Activated T-helper 1 cell treated with anti-CD3 and anti-CD28 coated beads, Interleukin-12 subunit alpha, Interleukin-12 subunit beta, Interleukin-2, Interleukin-4 antibody, amounts not matched to agents 30 ng/mL and 10 ng/mL and 1 ng/mL, durations not matched to agents 14 hours and 24 hours and 36 hours (primary cell): ENCODE data around the gene EIF3J. TPM values are rescaled to one million over a fixed set of nuclear protein-coding genes. Genes with fewer than 3 reads are reported as not detected.
A peak's percentile ranks its signal among the peaks of the same experiment; 100 is the strongest.

Experiments used
- DNase-seq: peaks from one replicate; pipeline ENCODE4 v3.0.0; 2021; ENCODE audit warnings: low spot score
- H3K27ac Mint-ChIP-seq: one replicate; pipeline ENCODE4 v1.8.0; 2021; ENCODE audit warnings: mild to moderate bottlenecking, mixed read lengths
- H3K27me3 Mint-ChIP-seq: one replicate; pipeline ENCODE4 v1.8.0; 2022; ENCODE audit warnings: mild to moderate bottlenecking, moderate library complexity, mixed read lengths; ENCODE audit not compliant: insufficient read depth
- H3K36me3 Mint-ChIP-seq: one replicate; pipeline ENCODE4 v1.8.0; 2021; ENCODE audit warnings: low read depth, mixed read lengths
- H3K4me1 Mint-ChIP-seq: one replicate; pipeline ENCODE4 v1.8.0; 2021; ENCODE audit warnings: low read depth, mixed read lengths
- H3K4me3 Mint-ChIP-seq: one replicate; pipeline ENCODE4 v1.8.0; 2021; ENCODE audit warnings: mild to moderate bottlenecking, moderate library complexity, mixed read lengths
- H3K9me3 Mint-ChIP-seq: one replicate; pipeline ENCODE4 v1.8.0; 2021; ENCODE audit warnings: mixed read lengths
- intact Hi-C: fragments of 100-400 bp; cut with micrococcal nuclease; formaldehyde crosslinking; loops from one replicate; pipeline ENCODE4 v1.15.1; 2024
- total RNA-seq: library from RNA; stranded (reverse); gene quantifications from 2 replicates; pipeline ENCODE4 v1.2.3, GENCODE V29; 2022

The EIF3J gene
- total RNA-seq, 1 donor from 2014 or later: 163 TPM

GRCh38 chr15:44603126-44603525, 66.2 kb downstream of the EIF3J start:
- DNase-seq: no peak
- Mint-ChIP-seq H3K36me3 (peaks cover 36% of the 10 kb centered on the region), H3K27me3 (no peaks in the 10 kb centered on the region), H3K27ac (peak overlapping the region; percentile 36), H3K4me1 (peaks cover 9% of the 10 kb centered on the region), H3K9me3 (no peaks in the 10 kb centered on the region), H3K4me3 (no peak overlapping the region)
- intact Hi-C loops: no loop called here

- Mint-ChIP-seq H3K27ac (no peak overlapping the region), H3K36me3 (peaks cover 43% of the 10 kb centered on the region), H3K27me3 (no peaks in the 10 kb centered on the region), H3K4me1 (no peaks in the 10 kb centered on the region), H3K4me3 (no peak overlapping the region), H3K9me3 (no peaks in the 10 kb centered on the region)
- intact Hi-C loops: no loop called here
- no peak for DNase-seq
Measured at GRCh38 chr15:44606740-44607139, 69.8 kb downstream of the EIF3J start.

Other genes starting within 250 kb of the EIF3J start
- gene GOLM2, start 248.4 kb upstream of the EIF3J start, total RNA-seq: 52.4 and 54.3 TPM in 2 replicates
- 65.9 and 66.0 TPM in 2 replicates for gene CTDSPL2, start 109.5 kb upstream of the EIF3J start, total RNA-seq
- gene SPG11, start 126.5 kb downstream of the EIF3J start, total RNA-seq: 65.2 and 70.4 TPM in 2 replicates
- 11.1 and 11.5 TPM in 2 replicates for gene PATL2, start 174.2 kb downstream of the EIF3J start, total RNA-seq
- gene B2M, start 174.4 kb downstream of the EIF3J start, total RNA-seq: 4,313 and 4,559 TPM in 2 replicates
- 43.8 and 46.4 TPM in 2 replicates for gene TRIM69, start 199.4 kb downstream of the EIF3J start, total RNA-seq